OCI-LY1 (cell line): Measurements from ENCODE around the gene SAMD1.

ENCODE experiments used
- CTCF ChIP-seq: fragments of 200-600 bp; sonication (generic), shearing (Covaris generic); IDR thresholded peaks from 2 replicates; pipeline ENCODE4 v1.5.1; 2017; ENCODE audit warnings: mild to moderate bottlenecking, antibody characterized with exemption, low read length, moderate library complexity, mixed read lengths
- EZH2 ChIP-seq: fragments of 200-600 bp; sonication (generic), shearing (Covaris generic); IDR thresholded peaks from 2 replicates; pipeline ENCODE4 v1.8.0; 2017; ENCODE audit warnings: borderline replicate concordance, mixed run types, mild to moderate bottlenecking, antibody characterized with exemption, low read length, moderate library complexity, mixed read lengths

- TF ChIP-seq CTCF: no peak
- TF ChIP-seq EZH2: no peak
Observed at GRCh38 chr19:14056741-14057356, 33.7 kb downstream of the SAMD1 start.
